ENCODE results near the gene MILR1.
A peak's percentile ranks its signal among the peaks of the same experiment; 100 is the strongest.

The MILR1 gene

GRCh38 chr17:64500487-64500859 lies 51.6 kb downstream of the MILR1 start:
- no peak for DNase-seq (ENCODE audit: low read depth, low spot score)
- peak overlapping the region; percentile 97 for H3K27ac ChIP-seq

GRCh38 chr17:64500862-64501765 lies 52.2 kb downstream of the MILR1 start:
- peak overlapping the region; percentile 97 for H3K27ac ChIP-seq

GRCh38 chr17:64502021-64502420 lies 53.1 kb downstream of the MILR1 start:
- DNase-seq (ENCODE audit: low read depth, low spot score): no peak
- peak overlapping the region; percentile 97 for H3K27ac ChIP-seq

More at GRCh38 chr17:64500862-64501765, 52.2 kb downstream of the MILR1 start:
- DNase-seq (ENCODE audit: low read depth, low spot score): no peak

GRCh38 chr17:64502809-64503208 lies 53.9 kb downstream of the MILR1 start:
- H3K27ac ChIP-seq: peak overlapping the region; percentile 97
- no peak for DNase-seq (ENCODE audit: low read depth, low spot score)

GRCh38 chr17:64503341-64503740 lies 54.4 kb downstream of the MILR1 start:
- H3K27ac ChIP-seq: peak overlapping the region; percentile 97
- DNase-seq (ENCODE audit: low read depth, low spot score): no peak

GRCh38 chr17:64503821-64504768 lies 55.2 kb downstream of the MILR1 start:
- no peak for DNase-seq (ENCODE audit: low read depth, low spot score)
- H3K27ac ChIP-seq: peak overlapping the region; percentile 97

DNA sequence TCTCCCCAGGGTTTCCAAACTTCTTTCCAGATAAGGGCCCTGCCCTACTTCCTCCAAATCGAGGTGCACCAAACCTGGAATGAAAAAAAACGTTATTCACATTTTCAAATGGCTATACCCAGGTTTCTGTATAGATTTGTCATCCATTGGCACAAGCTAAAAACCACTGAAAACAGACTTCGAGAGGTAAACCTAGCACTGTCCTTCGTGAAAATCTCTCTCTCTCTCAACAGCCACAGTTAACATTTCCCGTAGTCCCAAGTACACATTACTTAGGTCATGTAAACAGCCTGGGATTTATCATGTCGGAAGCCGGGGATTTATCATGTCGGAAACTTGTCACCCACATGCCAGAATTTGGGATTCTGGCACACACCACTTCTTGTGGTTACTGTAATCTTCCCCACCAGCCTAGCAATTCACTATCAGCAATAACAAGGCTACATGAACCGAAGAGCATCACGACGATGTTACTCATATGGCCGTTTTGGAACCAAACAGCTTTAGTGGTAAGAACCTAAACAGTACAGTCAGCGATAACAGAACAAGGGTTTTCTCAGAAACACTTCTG lies 55.9 kb downstream of the MILR1 start:
- DNase-seq (ENCODE audit: low read depth, low spot score): no peak
- peak overlapping the region; percentile 97 for H3K27ac ChIP-seq

DNA sequence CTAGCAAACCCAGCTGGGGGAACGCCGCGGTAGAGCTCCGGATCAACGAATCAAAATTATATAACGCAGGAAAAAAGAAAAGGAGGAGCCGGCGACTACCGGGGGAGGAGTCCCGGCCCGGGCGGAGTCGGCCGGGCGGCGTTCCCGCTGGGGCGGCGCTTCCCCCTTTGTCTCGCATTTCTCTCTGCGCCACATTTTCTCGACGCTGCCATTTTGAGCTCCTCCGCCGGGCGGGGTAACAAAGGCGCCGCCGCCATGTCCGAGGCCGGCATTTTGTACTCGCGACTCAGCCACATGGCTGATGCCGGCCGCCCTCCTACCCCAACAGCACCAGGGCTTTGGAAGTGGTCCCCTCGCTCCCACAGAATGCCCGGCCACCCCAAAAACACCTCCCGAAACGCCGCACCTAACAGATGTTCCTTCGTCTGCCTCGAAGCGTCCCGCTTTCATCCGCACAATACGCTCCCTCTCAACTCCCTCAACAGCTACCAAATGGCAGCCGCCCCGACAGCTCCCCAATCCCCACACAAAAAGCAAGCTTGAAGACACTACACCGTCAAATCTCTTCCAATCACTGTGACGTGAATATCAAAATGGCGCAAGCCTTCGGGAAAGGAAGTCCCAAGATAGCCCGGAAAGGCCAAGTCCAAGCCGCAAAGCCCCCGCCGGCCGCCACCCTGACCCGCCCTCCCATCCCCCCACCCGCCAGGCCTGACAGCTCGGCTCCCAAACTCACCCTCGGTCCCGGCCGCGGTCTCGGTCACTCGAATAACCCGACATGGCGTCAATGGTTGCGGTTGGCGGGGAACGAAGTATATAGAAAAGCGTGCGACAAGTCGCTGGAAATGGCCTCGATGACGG lies 56.7 kb downstream of the MILR1 start:
- peak overlapping the region; percentile 97 for H3K27ac ChIP-seq
- no peak for DNase-seq (ENCODE audit: low read depth, low spot score)

- DNase-seq (ENCODE audit: low read depth, low spot score): peak; percentile 98
- H3K27ac ChIP-seq: peak within 1 kb of the TSS; percentile 97
Measured at GRCh38 chr17:64506201-64506575, 57.3 kb downstream of the MILR1 start, which contains the start of gene DDX5. Gene DDX5 (minus strand): TSS chr17:64506289. CDS start chr17:64506119, 170 bp downstream.

GRCh38 chr17:64506576-64507412 lies 57.9 kb downstream of the MILR1 start, which contains the start of gene CEP95:
Gene CEP95 (plus strand): TSS chr17:64506977. CDS start chr17:64507098, 121 bp downstream.
- H3K27ac ChIP-seq: peak within 1 kb of the TSS; percentile 97

DNA sequence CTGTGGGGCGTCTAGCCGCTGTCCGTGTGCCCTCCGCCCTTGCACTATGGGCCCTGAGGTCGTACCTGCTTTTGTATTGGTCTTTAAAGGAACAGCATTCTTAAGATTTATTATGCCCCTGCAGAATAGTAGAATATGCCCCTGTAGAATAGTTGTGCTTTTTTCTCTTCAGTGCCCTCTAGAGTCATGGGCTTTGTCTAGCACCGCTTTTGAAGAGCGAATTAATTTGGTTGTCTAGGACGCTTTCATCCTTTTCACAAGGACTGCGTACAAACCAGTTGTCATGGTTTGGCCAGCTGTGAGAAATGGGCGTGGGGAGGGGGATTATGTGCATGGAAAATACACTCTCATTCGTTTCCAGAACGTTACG lies 58.5 kb downstream of the MILR1 start:
- H3K27ac ChIP-seq: peak overlapping the region; percentile 97
- no peak for DNase-seq (ENCODE audit: low read depth, low spot score)

More at GRCh38 chr17:64506576-64507412, 57.9 kb downstream of the MILR1 start, which contains the start of gene CEP95:
- DNase-seq (ENCODE audit: low read depth, low spot score): peak; percentile 86

- H3K27ac ChIP-seq: no peak overlapping the region
- DNase-seq (ENCODE audit: low read depth, low spot score): no peak
Measured at GRCh38 chr17:64508683-64509082, 59.8 kb downstream of the MILR1 start.

DNA sequence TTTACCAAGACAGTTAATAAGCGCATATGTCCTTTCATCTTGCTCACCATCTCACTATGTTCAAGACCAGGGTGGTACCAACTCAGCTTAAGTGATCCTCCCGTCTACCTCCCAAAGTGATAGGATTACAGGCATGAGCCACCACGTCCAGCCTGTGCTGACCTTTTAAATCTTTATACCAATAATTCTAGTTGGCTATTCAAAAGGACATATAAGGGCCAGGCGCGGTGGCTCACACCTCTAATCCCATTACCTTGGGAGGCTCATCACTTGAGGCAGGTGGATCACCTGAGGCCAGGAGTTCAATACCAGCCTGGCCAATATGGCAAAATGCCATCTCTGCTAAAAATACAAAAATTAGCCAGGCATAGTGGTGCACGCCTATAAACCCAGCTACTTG lies 60.3 kb downstream of the MILR1 start:
- H3K27ac ChIP-seq: no peak overlapping the region
- no peak for DNase-seq (ENCODE audit: low read depth, low spot score)

DNA sequence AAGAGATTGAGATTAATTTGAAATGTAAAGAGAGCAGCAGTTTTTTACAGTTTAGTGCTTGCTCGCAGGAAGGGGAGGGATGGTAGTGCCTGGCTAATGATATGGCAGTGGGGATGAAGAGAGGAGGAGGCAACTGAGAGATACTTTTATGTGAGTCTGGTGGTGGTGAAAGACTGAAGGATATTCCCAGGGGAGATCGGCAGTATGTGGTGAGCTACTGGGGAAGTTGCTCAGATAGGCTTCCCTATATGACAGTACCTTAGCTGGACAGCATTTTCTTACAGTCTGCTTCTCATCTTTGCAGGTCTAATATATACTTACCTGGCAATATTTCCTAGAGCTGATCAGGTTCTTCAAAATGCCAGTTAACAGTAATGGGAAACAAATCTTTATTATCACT lies 66.5 kb downstream of the MILR1 start:
- no peak overlapping the region for H3K27ac ChIP-seq
- DNase-seq (ENCODE audit: low read depth, low spot score): no peak

DNA sequence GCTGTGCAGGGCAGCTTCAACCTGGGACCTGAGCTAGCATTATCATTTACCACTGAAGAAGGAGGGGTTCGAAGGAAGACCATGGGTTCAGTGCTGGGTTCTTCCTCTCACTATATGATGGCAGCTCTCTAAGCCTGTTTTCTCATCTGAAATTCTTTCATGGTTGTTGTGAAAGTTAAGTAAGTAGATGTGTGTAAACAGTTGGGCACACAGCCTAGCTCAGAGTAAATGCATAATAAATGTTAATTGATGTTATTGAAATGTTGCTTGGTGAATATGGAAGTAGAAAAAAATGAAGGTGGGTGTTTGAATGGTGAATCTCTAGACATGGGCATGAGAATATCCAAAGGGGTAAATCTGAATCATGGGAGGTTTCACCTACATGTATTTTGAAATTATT lies 66.9 kb downstream of the MILR1 start:
- H3K27ac ChIP-seq: no peak overlapping the region
- DNase-seq (ENCODE audit: low read depth, low spot score): no peak
